ENCODE measurements around the gene IL23R. TPM values are rescaled to one million over a fixed set of nuclear protein-coding genes. Genes with fewer than 3 reads are reported as not detected.

Gene IL23R
- total and polyA plus RNA-seq, 2 donors (not counting 1 experiment from before 2014, with no cell fraction given), result not detected

- Histone ChIP-seq H3K4me3 (ENCODE audit: control extremely low read depth in 1 of 5, extremely low read depth in 1 of 5, insufficient read depth in 1 of 5, low read depth in 2 of 5, low read length in 4 of 5) (no peak overlapping the region), H3K9me3 (ENCODE audit: control extremely low read depth in 1 of 3, control insufficient read depth in 2 of 3, insufficient read depth in 1 of 3, low read length in 2 of 3) (no peaks in the 10 kb centered on the region), H3K9ac (ENCODE audit: low read length) (no peak overlapping the region), H2AFZ (ENCODE audit: insufficient read depth, low read depth, low read length, poor library complexity, severe bottlenecking) (no peak overlapping the region), H3K27me3 (replicated peaks in 1 of 4; ENCODE audit: control extremely low read depth in 1 of 4, control insufficient read depth in 3 of 4, insufficient read depth in 4 of 4, low read length in 3 of 4) (no peaks in the 10 kb centered on the region), H3K79me2 (ENCODE audit: control insufficient read depth, insufficient read depth, low read length) (no peaks in the 10 kb centered on the region), H3K4me1 (ENCODE audit: control insufficient read depth in 2 of 2, insufficient read depth in 2 of 2, low read length in 2 of 2) (no peaks in the 10 kb centered on the region), H4K20me1 (ENCODE audit: control insufficient read depth, insufficient read depth, low read length, poor library complexity, severe bottlenecking) (no peaks in the 10 kb centered on the region), H3K27ac (ENCODE audit: low read length in 2 of 2) (no peak overlapping the region), H3K36me3 (replicated peaks in 1 of 2; ENCODE audit: control extremely low read depth in 1 of 2, control insufficient read depth in 1 of 2, extremely low read depth in 1 of 2, insufficient read depth in 2 of 2, low read length in 1 of 2) (no peaks in the 10 kb centered on the region), H3K4me2 (replicated peaks; ENCODE audit: low read depth, low read length, poor library complexity, severe bottlenecking) (no peak overlapping the region)
- Mint-ChIP-seq H3K9me3 (ENCODE audit: insufficient read depth) (no peaks in the 10 kb centered on the region), H3K4me1 (no peaks in the 10 kb centered on the region), H3K27ac (no peak overlapping the region), H3K4me3 (no peak overlapping the region), H3K27me3 (no peaks in the 10 kb centered on the region)
- TF ChIP-seq CTCF (IDR thresholded peaks at IDR 0.05), result no peak
- POLR2A ChIA-PET, result no interaction called here
- CTCF ChIA-PET, result interaction anchor here (0.6 to 1.7 kb wide), 2 partner anchors 12 to 259 kb away, joined by 4 to 7 read pairs; no protein-coding TSS in a partner anchor
- intact Hi-C loops (cut with micrococcal nuclease), result no loop called here
- no CpG with 5 or more reads among the region's 1 CpG for WGBS (ENCODE audit: insufficient coverage)
- no peak for DNase-seq
- no peak for ATAC-seq (ENCODE audit: low read depth)
These were observed 75.0 kb downstream of the IL23R start for GRCh38 chr1:67241200-67241746.

- Mint-ChIP-seq H3K4me1 (no peaks in the 10 kb centered on the region), H3K27ac (no peak overlapping the region), H3K4me3 (no peak overlapping the region), H3K9me3 (ENCODE audit: insufficient read depth) (no peaks in the 10 kb centered on the region), H3K27me3 (no peaks in the 10 kb centered on the region)
- no peak overlapping the region for H2AFZ ChIP-seq (ENCODE audit: insufficient read depth, low read depth, low read length, poor library complexity, severe bottlenecking)
- intact Hi-C loops (cut with micrococcal nuclease), result no loop called here
- H4K20me1 ChIP-seq (ENCODE audit: control insufficient read depth, insufficient read depth, low read length, poor library complexity, severe bottlenecking), result no peaks in the 10 kb centered on the region
- no peaks in the 10 kb centered on the region for H3K4me1 ChIP-seq (ENCODE audit: control insufficient read depth in 2 of 2, insufficient read depth in 2 of 2, low read length in 2 of 2)
- ATAC-seq (ENCODE audit: low read depth) (no peak), DNase-seq (no peak)
- ChIA-PET POLR2A (no interaction called here), CTCF (interaction anchor here (0.9 to 1.7 kb wide), 2 partner anchors 258 to 261 kb away, joined by 3 to 7 read pairs; no protein-coding TSS in a partner anchor)
- no peaks in the 10 kb centered on the region for H3K79me2 ChIP-seq (ENCODE audit: control insufficient read depth, insufficient read depth, low read length)
- TF ChIP-seq CTCF (IDR thresholded peaks at IDR 0.05) (no peak), EZH2 (IDR thresholded peaks at IDR 0.05; ENCODE audit: borderline replicate concordance, insufficient read depth, low read depth, low read length, poor library complexity, severe bottlenecking) (no peak)
- H3K4me2 ChIP-seq (replicated peaks; ENCODE audit: low read depth, low read length, poor library complexity, severe bottlenecking), result no peak overlapping the region
- no peaks in the 10 kb centered on the region for H3K27me3 ChIP-seq (replicated peaks in 1 of 4; ENCODE audit: control extremely low read depth in 1 of 4, control insufficient read depth in 3 of 4, insufficient read depth in 4 of 4, low read length in 3 of 4)
- H3K4me3 ChIP-seq (ENCODE audit: control extremely low read depth in 1 of 5, extremely low read depth in 1 of 5, insufficient read depth in 1 of 5, low read depth in 2 of 5, low read length in 4 of 5), result no peak overlapping the region
- H3K9ac ChIP-seq (ENCODE audit: low read length), result no peak overlapping the region
- no peaks in the 10 kb centered on the region for H3K9me3 ChIP-seq (ENCODE audit: control extremely low read depth in 1 of 3, control insufficient read depth in 2 of 3, insufficient read depth in 1 of 3, low read length in 2 of 3)
- no peak overlapping the region for H3K27ac ChIP-seq (ENCODE audit: low read length in 2 of 2)
- no peaks in the 10 kb centered on the region for H3K36me3 ChIP-seq (replicated peaks in 1 of 2; ENCODE audit: control extremely low read depth in 1 of 2, control insufficient read depth in 1 of 2, extremely low read depth in 1 of 2, insufficient read depth in 2 of 2, low read length in 1 of 2)
These were observed 75.8 kb downstream of the IL23R start for GRCh38 chr1:67242016-67242415.
